Measurements from ENCODE around the gene DGKI. TPM values are rescaled to one million over a fixed set of nuclear protein-coding genes. Genes with fewer than 3 reads are reported as not detected.

DGKI gene
- total RNA-seq, 4 donors from 2014 or later, result 0.02 to 1.8 (median 0.07) TPM; not detected in 1

DNA sequence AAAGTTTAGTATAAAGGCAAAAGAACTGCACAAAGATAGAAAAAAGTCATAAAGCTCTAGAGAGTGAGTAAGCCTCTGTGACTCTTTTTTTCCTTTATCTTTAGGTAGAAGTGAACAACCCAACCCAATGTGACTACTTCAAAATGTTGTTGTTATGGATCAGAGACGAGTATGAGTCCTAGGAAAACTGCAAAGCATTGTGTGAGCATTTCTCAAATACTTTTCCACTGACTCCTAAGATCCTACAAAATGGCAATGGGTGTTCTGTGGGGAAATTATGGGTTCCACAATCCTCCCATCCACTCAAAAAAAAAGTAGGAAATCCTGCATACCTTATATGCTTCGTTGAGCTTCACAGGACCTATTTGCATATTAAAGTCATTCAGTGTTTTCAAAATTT is 177.1 kb downstream of the DGKI start:
- in situ Hi-C loops (cut with MboI; ENCODE audit: low sequenced_read_pairs in 4 of 4) (loop anchor here in 2 of 4 donors (25.0 kb wide), 1 partner anchor 343 kb away; the partner anchor contains the start of gene CREB3L2 (in 2 of the 2)), intact Hi-C loops (cut with DNase I; ENCODE audit: low total_unique reads) (no loop called here)
- no peak overlapping the region for H3K27ac ChIP-seq
- no peak overlapping the region for H3K4me3 ChIP-seq
- no peak for DNase-seq
- H3K36me3 ChIP-seq, result no peaks in the 10 kb centered on the region
- no peaks in the 10 kb centered on the region for H3K27me3 ChIP-seq
- no peaks in the 10 kb centered on the region for H3K4me1 ChIP-seq
- ATAC-seq, result no peak
- no peaks in the 10 kb centered on the region for H3K9me3 ChIP-seq
- no peak for TF ChIP-seq POLR2A (IDR thresholded peaks at IDR 0.05)
- no peak for TF ChIP-seq CTCF (IDR thresholded peaks at IDR 0.05 in 4 of 5, conservative IDR thresholded peaks at IDR 0.05 in 1 of 5)

DNA sequence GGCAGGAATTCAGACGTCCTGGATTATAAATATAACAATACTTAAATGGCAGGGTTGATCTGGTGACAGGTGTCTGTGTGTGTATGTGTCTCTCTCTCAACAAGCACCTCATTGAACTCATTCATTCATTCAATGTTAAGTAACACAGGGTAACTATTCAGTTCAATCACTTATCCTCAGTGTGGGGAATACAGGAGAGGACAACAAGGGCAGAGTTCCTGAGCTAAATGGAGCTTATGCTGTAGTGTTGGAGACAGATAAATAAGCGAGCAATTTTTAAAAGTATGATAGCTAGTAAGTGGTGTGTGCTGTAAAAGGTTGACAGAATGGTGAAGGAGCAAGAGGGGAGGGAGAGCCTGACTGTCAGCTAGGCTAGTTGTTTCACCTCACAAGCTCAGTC is 178.4 kb downstream of the DGKI start:
- Histone ChIP-seq H3K9me3 (no peaks in the 10 kb centered on the region), H3K4me1 (no peaks in the 10 kb centered on the region), H3K36me3 (no peaks in the 10 kb centered on the region), H3K4me3 (no peak overlapping the region), H3K27ac (no peak overlapping the region), H3K27me3 (no peaks in the 10 kb centered on the region)
- no peak for ATAC-seq
- intact Hi-C loops (cut with DNase I; ENCODE audit: low total_unique reads), result no loop called here
- TF ChIP-seq CTCF (IDR thresholded peaks at IDR 0.05 in 4 of 5, conservative IDR thresholded peaks at IDR 0.05 in 1 of 5) (no peak), POLR2A (IDR thresholded peaks at IDR 0.05) (no peak)
- in situ Hi-C loops (cut with MboI; ENCODE audit: low sequenced_read_pairs in 4 of 4), result loop anchor here in 2 of 4 donors (25.0 kb wide), 1 partner anchor 344 kb away; the partner anchor contains the start of gene CREB3L2 (in 2 of the 2)
- DNase-seq, result no peak

- no peak overlapping the region for H3K4me3 ChIP-seq
- H3K36me3 ChIP-seq, result no peaks in the 10 kb centered on the region
- no peaks in the 10 kb centered on the region for H3K9me3 ChIP-seq
- no peaks in the 10 kb centered on the region for H3K4me1 ChIP-seq
- TF ChIP-seq CTCF (IDR thresholded peaks at IDR 0.05 in 4 of 5, conservative IDR thresholded peaks at IDR 0.05 in 1 of 5) (no peak), POLR2A (IDR thresholded peaks at IDR 0.05) (no peak)
- DNase-seq (no peak), ATAC-seq (no peak)
- in situ Hi-C loops (cut with MboI; ENCODE audit: low sequenced_read_pairs in 4 of 4) (loop anchor here in 2 of 4 donors (25.0 kb wide), 1 partner anchor 344 kb away; the partner anchor contains the start of gene CREB3L2 (in 2 of the 2)), intact Hi-C loops (cut with DNase I; ENCODE audit: low total_unique reads) (no loop called here)
- H3K27ac ChIP-seq, result no peak overlapping the region
- no peaks in the 10 kb centered on the region for H3K27me3 ChIP-seq
Measured at GRCh38 chr7:137667633-137668387, 179.0 kb downstream of the DGKI start.

DNA sequence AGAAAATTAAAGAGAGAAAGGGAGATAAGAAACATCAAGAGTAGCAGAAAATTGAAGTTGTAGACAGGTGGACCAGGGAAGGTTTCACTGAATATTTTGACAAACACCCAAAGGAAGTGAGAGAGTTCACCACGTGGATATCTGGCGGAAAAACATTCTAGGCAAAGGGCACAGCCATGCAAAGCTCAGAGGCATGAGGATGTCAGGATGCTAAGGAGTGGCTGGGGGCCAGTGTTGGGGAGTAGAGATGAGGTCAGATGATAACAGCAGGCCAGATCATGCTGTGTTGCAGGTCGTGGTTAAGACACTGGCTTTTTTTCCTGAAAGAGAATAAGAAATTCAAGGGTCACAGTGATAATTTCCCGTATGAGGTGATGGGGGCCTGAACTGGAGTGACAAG is 181.9 kb downstream of the DGKI start:
- no peak for TF ChIP-seq POLR2A (IDR thresholded peaks at IDR 0.05)
- TF ChIP-seq CTCF (IDR thresholded peaks at IDR 0.05 in 4 of 5, conservative IDR thresholded peaks at IDR 0.05 in 1 of 5), result no peak
- no peak for DNase-seq
- no peaks in the 10 kb centered on the region for H3K36me3 ChIP-seq
- no peaks in the 10 kb centered on the region for H3K27me3 ChIP-seq
- in situ Hi-C loops (cut with MboI; ENCODE audit: low sequenced_read_pairs in 4 of 4), result loop anchor here in 2 of 4 donors (25.0 kb wide), 1 partner anchor 347 kb away; the partner anchor contains the start of gene CREB3L2 (in 2 of the 2)
- intact Hi-C loops (cut with DNase I; ENCODE audit: low total_unique reads), result no loop called here
- no peak overlapping the region for H3K4me3 ChIP-seq
- no peaks in the 10 kb centered on the region for H3K9me3 ChIP-seq
- ATAC-seq, result no peak
- no peak overlapping the region for H3K27ac ChIP-seq
- no peaks in the 10 kb centered on the region for H3K4me1 ChIP-seq
